D721Med (cell line): ENCODE data around the gene DPY19L1.
A peak's percentile ranks its signal among the peaks of the same experiment; 100 is the strongest.
"Not testable (repeated sequence)": the region's sequence is repeated elsewhere in the genome, so short reads cannot be mapped to it uniquely, and the experiment has no call there.

Experiments used
- DNase-seq: peaks from one replicate; pipeline ENCODE4 v3.0.0; 2011; ENCODE audit warnings: low spot score; ENCODE audit not compliant: insufficient read length
- FAIRE-seq: peaks from 2 replicates; lab custom pipeline; 2011; peaks lifted over from hg19 to GRCh38; lab: Jason Lieb, UNC
- TF ChIP-seq, protein P1 (sequence below): IDR thresholded peaks from 2 replicates; pipeline ENCODE4 v1.5.1; 2012; ENCODE audit warnings: mild to moderate bottlenecking, control low read depth; ENCODE audit not compliant: insufficient read depth; ENCODE audit errors: missing control alignments

DPY19L1 gene

DNA sequence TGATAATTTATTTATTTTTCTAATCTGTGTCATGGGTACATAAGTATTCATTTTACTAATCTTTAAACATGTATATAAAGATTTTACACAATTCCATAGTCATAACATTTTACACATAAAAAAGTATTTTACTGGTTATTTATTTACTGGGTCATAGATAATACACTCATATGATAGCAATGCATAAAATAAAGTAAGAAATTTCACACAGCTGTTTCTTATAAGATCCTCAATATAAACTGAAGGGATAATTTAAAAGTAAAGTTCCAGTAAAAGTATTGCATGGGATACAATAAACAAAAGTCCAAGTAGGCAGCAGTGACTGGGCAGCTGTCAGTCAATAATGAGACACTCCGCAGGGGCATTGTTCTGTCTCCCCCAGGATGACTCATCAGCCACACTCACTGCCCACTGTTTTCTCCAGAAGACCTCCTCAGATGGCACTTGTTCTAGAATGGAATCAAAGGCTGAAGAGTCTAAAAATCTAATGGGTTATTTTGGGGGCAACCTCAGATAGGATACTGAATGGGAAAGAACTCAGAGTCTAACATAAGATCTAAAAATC lies 32.7 kb downstream of the DPY19L1 start:
- FAIRE-seq (no peak), DNase-seq (no peak)
- TF ChIP-seq, protein P1, sequence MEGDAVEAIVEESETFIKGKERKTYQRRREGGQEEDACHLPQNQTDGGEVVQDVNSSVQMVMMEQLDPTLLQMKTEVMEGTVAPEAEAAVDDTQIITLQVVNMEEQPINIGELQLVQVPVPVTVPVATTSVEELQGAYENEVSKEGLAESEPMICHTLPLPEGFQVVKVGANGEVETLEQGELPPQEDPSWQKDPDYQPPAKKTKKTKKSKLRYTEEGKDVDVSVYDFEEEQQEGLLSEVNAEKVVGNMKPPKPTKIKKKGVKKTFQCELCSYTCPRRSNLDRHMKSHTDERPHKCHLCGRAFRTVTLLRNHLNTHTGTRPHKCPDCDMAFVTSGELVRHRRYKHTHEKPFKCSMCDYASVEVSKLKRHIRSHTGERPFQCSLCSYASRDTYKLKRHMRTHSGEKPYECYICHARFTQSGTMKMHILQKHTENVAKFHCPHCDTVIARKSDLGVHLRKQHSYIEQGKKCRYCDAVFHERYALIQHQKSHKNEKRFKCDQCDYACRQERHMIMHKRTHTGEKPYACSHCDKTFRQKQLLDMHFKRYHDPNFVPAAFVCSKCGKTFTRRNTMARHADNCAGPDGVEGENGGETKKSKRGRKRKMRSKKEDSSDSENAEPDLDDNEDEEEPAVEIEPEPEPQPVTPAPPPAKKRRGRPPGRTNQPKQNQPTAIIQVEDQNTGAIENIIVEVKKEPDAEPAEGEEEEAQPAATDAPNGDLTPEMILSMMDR = no peak

- DNase-seq (no peak), FAIRE-seq (no peak)
- TF ChIP-seq, protein P1 = no peak
Observed at GRCh38 chr7:35003679-35004303, 33.5 kb downstream of the DPY19L1 start.

GRCh38 chr7:35003177-35003650 lies 34.1 kb downstream of the DPY19L1 start:
- not testable (repeated sequence) for FAIRE-seq, DNase-seq

DNA sequence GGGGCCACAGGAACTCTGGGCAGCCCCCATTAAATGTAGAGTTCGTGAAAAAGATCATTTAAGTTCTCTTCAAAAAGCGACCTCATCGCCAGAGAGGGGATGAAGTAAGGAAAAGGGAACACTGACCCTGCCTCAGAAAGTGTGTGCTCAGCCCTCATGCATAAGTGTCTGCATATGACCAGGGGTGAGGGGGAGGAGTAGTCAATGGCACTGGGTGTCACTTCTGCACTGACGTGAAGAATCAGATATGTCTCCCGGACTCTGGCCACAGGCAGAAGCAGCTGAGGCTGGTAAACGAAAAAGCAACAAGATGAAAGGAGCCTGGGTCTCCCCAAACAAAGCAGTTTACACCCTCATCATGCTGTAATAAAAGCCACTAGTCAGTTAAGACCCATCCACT lies 39.0 kb downstream of the DPY19L1 start:
- FAIRE-seq = not testable (repeated sequence)

GRCh38 chr7:34996423-34997090 lies 40.7 kb downstream of the DPY19L1 start:
- not testable (repeated sequence) for FAIRE-seq, DNase-seq

More for the DNA sequence above, 39.0 kb downstream of the DPY19L1 start:
- not testable (repeated sequence) for DNase-seq

DNA sequence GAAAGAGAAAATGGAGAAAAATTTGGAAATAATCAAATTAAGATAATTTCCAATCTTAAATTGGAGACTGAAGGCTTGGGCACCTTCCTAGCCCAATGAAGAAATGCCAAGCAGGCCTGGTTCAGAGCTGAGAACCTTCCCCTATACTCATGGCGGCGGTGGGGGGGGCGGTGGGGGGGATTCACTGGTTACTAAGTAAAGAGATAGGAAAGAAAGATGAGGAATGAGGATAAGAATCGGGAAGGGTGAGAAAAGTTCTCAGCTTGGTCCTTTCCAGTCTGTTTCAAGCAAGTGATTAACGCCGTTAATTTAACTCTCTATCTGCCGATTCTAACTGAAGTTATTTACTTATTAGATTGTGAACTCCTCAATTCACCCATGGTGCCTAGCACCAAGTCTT lies 41.5 kb downstream of the DPY19L1 start:
- FAIRE-seq = no peak
- DNase-seq = no peak
- TF ChIP-seq, protein P1 = no peak

- DNase-seq (no peak), FAIRE-seq (no peak)
- TF ChIP-seq, protein P1 = no peak
Observed at GRCh38 chr7:34991938-34992840, 45.1 kb downstream of the DPY19L1 start.

GRCh38 chr7:34988442-34989125 lies 48.7 kb downstream of the DPY19L1 start:
- not testable (repeated sequence) for DNase-seq
- peak; percentile 86 for FAIRE-seq

DNA sequence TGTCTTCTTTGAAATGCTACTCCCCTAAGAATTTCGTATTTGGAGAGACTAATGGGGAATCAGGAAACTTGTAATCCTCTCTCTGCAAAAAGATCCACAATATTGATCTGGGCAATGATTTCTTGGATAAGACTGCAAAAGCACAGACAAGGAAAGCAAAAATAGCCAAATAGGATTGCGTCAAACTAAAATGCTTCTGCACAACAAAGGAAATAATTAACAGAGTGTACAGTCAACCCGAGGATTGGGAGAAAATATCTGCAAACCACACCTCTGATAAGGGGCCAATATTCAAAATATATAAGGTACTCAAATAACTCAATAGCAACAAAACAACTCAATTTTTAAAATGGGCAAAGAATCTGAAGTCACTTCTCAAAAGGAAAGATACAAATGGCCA lies 52.1 kb downstream of the DPY19L1 start:
- DNase-seq, FAIRE-seq: not testable (repeated sequence)

DNA sequence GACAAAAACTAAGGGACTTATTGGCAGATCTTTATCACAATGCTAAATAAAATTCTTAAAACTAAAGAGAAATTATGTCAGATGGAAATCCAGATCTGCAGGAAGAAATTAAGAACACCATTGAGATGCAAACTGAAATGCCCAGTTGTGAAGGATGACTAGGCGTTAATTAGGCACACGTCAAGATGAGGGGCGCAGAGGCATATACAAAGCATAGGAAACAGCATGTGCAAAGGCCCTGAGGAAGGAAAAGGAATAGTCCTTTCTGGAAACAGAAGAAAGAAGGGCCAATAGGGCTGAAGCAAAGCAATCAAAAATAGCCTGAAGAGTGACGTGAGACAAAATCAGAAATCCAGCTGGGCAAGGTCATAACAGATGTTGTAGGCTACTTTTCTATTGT lies 53.1 kb downstream of the DPY19L1 start:
- not testable (repeated sequence) for FAIRE-seq, DNase-seq
